ENCODE measurements around the gene VPS4A. TPM values are rescaled to one million over a fixed set of nuclear protein-coding genes. Genes with fewer than 3 reads are reported as not detected.

The VPS4A gene
- total RNA-seq, 1 donor from 2014 or later: 38.1 TPM

GRCh38 chr16:69344171-69344570 is 33.0 kb downstream of the VPS4A start:
- TF ChIP-seq, protein P1, sequence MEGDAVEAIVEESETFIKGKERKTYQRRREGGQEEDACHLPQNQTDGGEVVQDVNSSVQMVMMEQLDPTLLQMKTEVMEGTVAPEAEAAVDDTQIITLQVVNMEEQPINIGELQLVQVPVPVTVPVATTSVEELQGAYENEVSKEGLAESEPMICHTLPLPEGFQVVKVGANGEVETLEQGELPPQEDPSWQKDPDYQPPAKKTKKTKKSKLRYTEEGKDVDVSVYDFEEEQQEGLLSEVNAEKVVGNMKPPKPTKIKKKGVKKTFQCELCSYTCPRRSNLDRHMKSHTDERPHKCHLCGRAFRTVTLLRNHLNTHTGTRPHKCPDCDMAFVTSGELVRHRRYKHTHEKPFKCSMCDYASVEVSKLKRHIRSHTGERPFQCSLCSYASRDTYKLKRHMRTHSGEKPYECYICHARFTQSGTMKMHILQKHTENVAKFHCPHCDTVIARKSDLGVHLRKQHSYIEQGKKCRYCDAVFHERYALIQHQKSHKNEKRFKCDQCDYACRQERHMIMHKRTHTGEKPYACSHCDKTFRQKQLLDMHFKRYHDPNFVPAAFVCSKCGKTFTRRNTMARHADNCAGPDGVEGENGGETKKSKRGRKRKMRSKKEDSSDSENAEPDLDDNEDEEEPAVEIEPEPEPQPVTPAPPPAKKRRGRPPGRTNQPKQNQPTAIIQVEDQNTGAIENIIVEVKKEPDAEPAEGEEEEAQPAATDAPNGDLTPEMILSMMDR (IDR thresholded peaks at IDR 0.05; ENCODE audit: insufficient read depth, low read length, poor library complexity, severe bottlenecking): no peak
- Histone ChIP-seq H3K4me3 (ENCODE audit: low read depth, low read length) (no peak overlapping the region), H3K36me3 (ENCODE audit: control insufficient read depth, insufficient read depth, low read length) (no peaks in the 10 kb centered on the region), H3K27me3 (ENCODE audit: control insufficient read depth, insufficient read depth, low read length) (no peaks in the 10 kb centered on the region)
- no peak for DNase-seq (ENCODE audit: low read depth)

DNA sequence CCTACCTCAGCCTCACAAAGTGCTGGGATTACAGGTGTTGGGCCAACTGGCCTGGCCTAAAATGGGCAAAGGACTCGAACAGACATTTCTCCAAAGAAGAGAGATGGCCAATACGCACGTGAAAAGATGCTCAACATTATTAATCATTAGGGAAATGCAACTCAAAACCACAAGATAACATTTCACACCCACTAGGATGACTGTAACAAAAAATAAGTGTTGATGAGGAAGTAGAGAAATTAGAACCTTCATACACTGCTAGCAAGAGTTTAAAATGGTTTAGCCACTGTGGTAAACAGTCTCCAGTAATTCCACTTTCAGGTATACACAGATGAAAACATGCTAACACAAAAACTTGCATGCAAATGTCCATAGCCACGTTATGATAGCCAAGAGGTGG is 34.8 kb downstream of the VPS4A start:
- DNase-seq (ENCODE audit: low read depth): no peak
- no peaks in the 10 kb centered on the region for H3K27me3 ChIP-seq (ENCODE audit: control insufficient read depth, insufficient read depth, low read length)
- TF ChIP-seq, protein P1 (IDR thresholded peaks at IDR 0.05; ENCODE audit: insufficient read depth, low read length, poor library complexity, severe bottlenecking): no peak
- H3K4me3 ChIP-seq (ENCODE audit: low read depth, low read length): no peak overlapping the region
- H3K36me3 ChIP-seq (ENCODE audit: control insufficient read depth, insufficient read depth, low read length): no peaks in the 10 kb centered on the region

- Histone ChIP-seq H3K27me3 (ENCODE audit: control insufficient read depth, insufficient read depth, low read length) (no peaks in the 10 kb centered on the region), H3K4me3 (ENCODE audit: low read depth, low read length) (no peak overlapping the region), H3K36me3 (ENCODE audit: control insufficient read depth, insufficient read depth, low read length) (no peaks in the 10 kb centered on the region)
- TF ChIP-seq, protein P1 (IDR thresholded peaks at IDR 0.05; ENCODE audit: insufficient read depth, low read length, poor library complexity, severe bottlenecking): no peak
- DNase-seq (ENCODE audit: low read depth): no peak
Measured at GRCh38 chr16:69346683-69347082, 35.5 kb downstream of the VPS4A start.

- Histone ChIP-seq H3K4me3 (ENCODE audit: low read depth, low read length) (no peak overlapping the region), H3K36me3 (ENCODE audit: control insufficient read depth, insufficient read depth, low read length) (no peaks in the 10 kb centered on the region), H3K27me3 (ENCODE audit: control insufficient read depth, insufficient read depth, low read length) (no peaks in the 10 kb centered on the region)
- TF ChIP-seq, protein P1 (IDR thresholded peaks at IDR 0.05; ENCODE audit: insufficient read depth, low read length, poor library complexity, severe bottlenecking): no peak
- no peak for DNase-seq (ENCODE audit: low read depth)
Measured at GRCh38 chr16:69348222-69348621, 37.1 kb downstream of the VPS4A start.

DNA sequence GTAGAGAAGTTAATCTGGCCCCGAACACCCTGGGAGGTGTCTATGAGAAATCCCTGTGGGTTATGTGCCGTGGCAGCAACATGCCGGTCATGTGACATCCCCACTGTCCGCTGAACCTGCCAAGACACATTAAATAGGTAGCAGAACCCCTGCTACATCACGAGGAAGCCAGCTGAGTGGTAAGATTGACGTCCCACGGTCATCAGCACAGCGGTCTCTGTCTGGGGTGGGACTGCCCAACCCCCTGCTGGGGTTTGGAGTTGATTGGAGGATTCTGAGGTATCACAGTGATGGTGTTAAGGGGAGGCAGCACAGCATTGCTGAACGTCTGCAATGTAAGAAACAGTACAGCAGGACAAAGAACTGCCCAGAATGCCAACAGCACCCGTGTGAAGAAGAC is 38.4 kb downstream of the VPS4A start:
- Histone ChIP-seq H3K36me3 (ENCODE audit: control insufficient read depth, insufficient read depth, low read length) (no peaks in the 10 kb centered on the region), H3K27me3 (ENCODE audit: control insufficient read depth, insufficient read depth, low read length) (no peaks in the 10 kb centered on the region), H3K4me3 (ENCODE audit: low read depth, low read length) (no peak overlapping the region)
- TF ChIP-seq, protein P1 (IDR thresholded peaks at IDR 0.05; ENCODE audit: insufficient read depth, low read length, poor library complexity, severe bottlenecking): no peak
- no peak for DNase-seq (ENCODE audit: low read depth)

DNA sequence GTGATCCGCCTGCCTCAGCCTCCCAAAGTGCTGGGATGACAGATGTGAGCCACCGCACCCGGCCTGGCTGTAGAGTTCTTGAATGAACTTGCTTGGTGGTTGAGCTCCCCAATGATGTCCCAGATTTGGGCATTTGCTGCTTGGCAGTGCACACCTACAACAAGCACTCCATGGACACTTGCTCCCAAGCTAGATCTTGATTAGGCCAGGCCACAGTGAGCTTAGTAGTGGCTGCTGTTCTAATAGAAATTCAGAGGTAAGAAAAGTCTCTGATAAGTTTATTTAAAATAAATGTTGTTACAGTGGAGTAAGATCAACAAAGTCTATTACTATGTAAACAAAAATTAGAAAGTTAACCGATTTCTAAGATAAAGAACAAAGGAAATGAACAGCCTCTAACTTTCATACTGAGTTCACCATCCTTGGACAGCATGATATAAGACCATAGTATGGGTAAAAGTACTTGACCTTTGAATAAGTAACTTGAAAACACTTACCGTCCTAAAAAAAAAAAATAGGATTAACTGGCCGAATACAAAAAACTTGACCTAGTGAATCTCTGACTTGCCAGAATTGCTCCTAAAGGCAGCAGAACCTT is 39.5 kb downstream of the VPS4A start:
- DNase-seq (ENCODE audit: low read depth): no peak
- no peaks in the 10 kb centered on the region for H3K36me3 ChIP-seq (ENCODE audit: control insufficient read depth, insufficient read depth, low read length)
- TF ChIP-seq, protein P1 (IDR thresholded peaks at IDR 0.05; ENCODE audit: insufficient read depth, low read length, poor library complexity, severe bottlenecking): no peak
- no peaks in the 10 kb centered on the region for H3K27me3 ChIP-seq (ENCODE audit: control insufficient read depth, insufficient read depth, low read length)
- H3K4me3 ChIP-seq (ENCODE audit: low read depth, low read length): no peak overlapping the region

All from kidney epithelial cell (primary cell).